Measurements from ENCODE around the gene AP3B1. TPM values are rescaled to one million over a fixed set of nuclear protein-coding genes. Genes with fewer than 3 reads are reported as not detected.

Gene AP3B1
- total and polyA plus RNA-seq, 3 donors from 2014 or later: 32.0 to 77.3 (median 74.0) TPM

GRCh38 chr5:77987988-77988387 is 306.5 kb downstream of the AP3B1 start:
- no peaks in the 10 kb centered on the region for H3K9me3 ChIP-seq
- intact Hi-C loops (cut with DNase I; ENCODE audit: low total_unique reads): no loop called here

GRCh38 chr5:77987331-77987730 is 307.2 kb downstream of the AP3B1 start:
- Histone ChIP-seq H3K4me3 (no peak overlapping the region), H3K36me3 (ENCODE audit: low read depth, missing control alignments) (no peaks in the 10 kb centered on the region), H3K4me1 (peaks cover 5% of the 10 kb centered on the region), H3K27me3 (no peaks in the 10 kb centered on the region), H3K9me3 (no peaks in the 10 kb centered on the region), H3K27ac (no peak overlapping the region)
- intact Hi-C loops (cut with DNase I; ENCODE audit: low total_unique reads): no loop called here
- WGBS, 2 donors: 82 to 86% methylated on average over 5 of the region's 5 CpGs
- TF ChIP-seq CTCF (IDR thresholded peaks at IDR 0.05) (no peak), POLR2A (IDR thresholded peaks at IDR 0.05) (no peak)
- no peak for DNase-seq

More at GRCh38 chr5:77987988-77988387, 306.5 kb downstream of the AP3B1 start:
- TF ChIP-seq CTCF (IDR thresholded peaks at IDR 0.05) (no peak), POLR2A (IDR thresholded peaks at IDR 0.05) (no peak)
- H3K27ac ChIP-seq: no peak overlapping the region
- no peak for DNase-seq
- H3K4me1 ChIP-seq: peaks cover 5% of the 10 kb centered on the region
- 91 to 93% methylated on average over 19 of the region's 19 CpGs for WGBS, 2 donors
- no peaks in the 10 kb centered on the region for H3K27me3 ChIP-seq
- no peaks in the 10 kb centered on the region for H3K36me3 ChIP-seq (ENCODE audit: low read depth, missing control alignments)
- no peak overlapping the region for H3K4me3 ChIP-seq

- intact Hi-C loops (cut with DNase I; ENCODE audit: low total_unique reads): no loop called here
- H3K4me3 ChIP-seq: no peak overlapping the region
- no peak for TF ChIP-seq POLR2A (IDR thresholded peaks at IDR 0.05)
- TF ChIP-seq CTCF (IDR thresholded peaks at IDR 0.05): no peak
- WGBS, 2 donors: 74 to 84% methylated on average over 4 to 6 of the region's 6 CpGs
- no peaks in the 10 kb centered on the region for H3K36me3 ChIP-seq (ENCODE audit: low read depth, missing control alignments)
- no peak overlapping the region for H3K27ac ChIP-seq
- peaks cover 5% of the 10 kb centered on the region for H3K4me1 ChIP-seq
- H3K27me3 ChIP-seq: no peaks in the 10 kb centered on the region
- no peak for DNase-seq
- H3K9me3 ChIP-seq: no peaks in the 10 kb centered on the region
Measured at GRCh38 chr5:77986261-77986660, 308.2 kb downstream of the AP3B1 start.

- H3K4me3 ChIP-seq: no peak overlapping the region
- H3K27ac ChIP-seq: no peak overlapping the region
- no peaks in the 10 kb centered on the region for H3K36me3 ChIP-seq (ENCODE audit: low read depth, missing control alignments)
- peaks cover 5% of the 10 kb centered on the region for H3K4me1 ChIP-seq
- no peaks in the 10 kb centered on the region for H3K9me3 ChIP-seq
- TF ChIP-seq POLR2A (IDR thresholded peaks at IDR 0.05) (no peak), CTCF (IDR thresholded peaks at IDR 0.05) (no peak)
- WGBS, 2 donors: 42 to 64% methylated on average over 3 of the region's 3 CpGs
- DNase-seq: no peak
- H3K27me3 ChIP-seq: no peaks in the 10 kb centered on the region
- intact Hi-C loops (cut with DNase I; ENCODE audit: low total_unique reads): no loop called here
Measured at GRCh38 chr5:77985247-77985646, 309.3 kb downstream of the AP3B1 start.

GRCh38 chr5:77984587-77984986 is 309.9 kb downstream of the AP3B1 start:
- Histone ChIP-seq H3K27ac (no peak overlapping the region), H3K36me3 (ENCODE audit: low read depth, missing control alignments) (no peaks in the 10 kb centered on the region), H3K4me3 (no peak overlapping the region), H3K27me3 (no peaks in the 10 kb centered on the region), H3K9me3 (no peaks in the 10 kb centered on the region), H3K4me1 (peaks cover 5% of the 10 kb centered on the region)
- no peak for TF ChIP-seq CTCF (IDR thresholded peaks at IDR 0.05)
- TF ChIP-seq POLR2A (IDR thresholded peaks at IDR 0.05): no peak
- peak; percentile 25 for DNase-seq
- 29 to 37% methylated on average over 11 of the region's 11 CpGs for WGBS, 2 donors
- intact Hi-C loops (cut with DNase I; ENCODE audit: low total_unique reads): no loop called here

All from testis (tissue), 3 donors.